ENCODE data around the gene ADAT2. TPM values are rescaled to one million over a fixed set of nuclear protein-coding genes. Genes with fewer than 3 reads are reported as not detected.

Gene ADAT2
- polyA plus RNA-seq, 1 donor, result 32.2 TPM

DNA sequence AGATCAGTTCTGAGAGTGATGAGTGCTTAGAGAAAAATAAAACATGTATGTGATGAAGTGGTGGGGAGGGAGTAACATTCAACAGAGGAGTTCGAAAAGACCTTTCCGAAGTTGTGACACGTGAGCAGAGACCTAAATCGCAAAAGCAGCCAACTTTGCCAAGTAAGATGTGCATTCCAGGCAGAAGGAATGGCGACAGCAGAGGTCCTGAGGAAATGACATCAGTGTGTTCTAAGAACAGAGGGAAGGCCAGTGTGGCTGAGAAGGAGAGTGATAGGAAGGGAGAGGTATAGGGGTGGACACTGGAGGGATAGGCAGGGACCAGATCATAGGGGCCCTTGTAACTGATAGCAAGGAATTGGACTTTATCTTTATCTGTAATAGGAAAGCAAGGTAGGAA is 51.3 kb downstream of the ADAT2 start:
- no CpG with 5 or more reads among the region's 5 CpGs for WGBS (ENCODE audit: insufficient coverage, low lambda C conversion rate)
- H3K9me3 ChIP-seq (ENCODE audit: control insufficient read depth, low read depth, low read length), result no peaks in the 10 kb centered on the region
- H3K27ac ChIP-seq (ENCODE audit: low read length), result no peak overlapping the region
- no peaks in the 10 kb centered on the region for H3K36me3 ChIP-seq (ENCODE audit: control insufficient read depth, insufficient read depth, low read length)
- no peaks in the 10 kb centered on the region for H3K27me3 ChIP-seq (ENCODE audit: control insufficient read depth, insufficient read depth, low read length)
- no peak overlapping the region for H3K4me3 ChIP-seq (ENCODE audit: low read length)
- H3K4me1 ChIP-seq (ENCODE audit: control insufficient read depth, insufficient read depth, low read length), result peaks cover 15% of the 10 kb centered on the region
- DNase-seq, result no peak

DNA sequence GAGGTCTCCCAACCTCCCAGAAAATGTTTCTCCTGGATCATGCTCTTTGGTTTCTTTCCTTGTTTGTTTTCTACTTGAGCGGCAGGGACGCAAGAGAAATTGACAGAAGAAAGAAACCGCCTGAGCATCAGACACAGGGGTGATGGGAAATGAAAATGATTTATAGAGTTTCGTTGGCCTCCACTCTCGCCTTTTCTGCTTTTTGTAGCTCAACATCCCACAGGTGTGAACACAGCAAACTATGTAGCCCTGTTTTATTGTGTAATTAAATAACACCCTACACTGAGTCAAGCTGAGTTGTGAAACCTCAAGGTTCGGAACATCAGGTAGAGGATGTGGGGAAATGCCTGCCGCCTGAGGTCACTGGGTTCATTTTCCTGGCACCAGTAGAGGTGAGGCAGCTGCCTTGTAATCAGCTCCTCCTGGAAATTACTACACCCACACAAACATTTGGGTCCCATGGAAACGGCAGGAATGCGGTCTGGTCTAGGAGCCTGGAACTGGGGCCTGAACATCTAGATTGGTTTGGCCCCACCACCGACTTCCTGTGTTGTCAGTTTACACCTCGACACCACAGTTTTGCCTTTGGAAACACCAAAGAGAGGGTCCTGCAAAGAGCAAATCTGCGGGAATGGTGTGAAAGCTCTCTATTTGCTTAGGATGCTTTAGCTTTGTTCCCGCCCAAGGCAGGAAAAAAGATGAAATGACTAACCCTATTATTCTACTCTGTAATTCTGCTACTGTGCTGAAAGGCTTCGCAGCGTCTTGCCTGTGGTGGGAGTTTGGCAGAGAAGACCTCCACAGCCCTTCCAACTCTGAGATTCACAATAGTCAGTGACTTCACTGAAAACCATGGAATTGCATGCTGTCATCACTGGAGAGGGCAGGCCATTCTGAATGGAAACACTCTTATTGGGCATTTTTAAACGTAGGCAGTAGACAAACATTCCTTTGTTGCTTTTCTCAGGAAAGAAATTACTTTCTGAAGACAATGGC is 53.0 kb downstream of the ADAT2 start:
- 41% methylated on average over 7 of the region's 16 CpGs for WGBS (ENCODE audit: insufficient coverage, low lambda C conversion rate)
- Histone ChIP-seq H3K9me3 (ENCODE audit: control insufficient read depth, low read depth, low read length) (no peaks in the 10 kb centered on the region), H3K4me1 (ENCODE audit: control insufficient read depth, insufficient read depth, low read length) (peaks cover 15% of the 10 kb centered on the region), H3K4me3 (ENCODE audit: low read length) (no peak overlapping the region), H3K27ac (ENCODE audit: low read length) (peak overlapping the region; percentile 35), H3K36me3 (ENCODE audit: control insufficient read depth, insufficient read depth, low read length) (no peaks in the 10 kb centered on the region), H3K27me3 (ENCODE audit: control insufficient read depth, insufficient read depth, low read length) (no peaks in the 10 kb centered on the region)
- peak; percentile 91 to 95 for DNase-seq

DNA sequence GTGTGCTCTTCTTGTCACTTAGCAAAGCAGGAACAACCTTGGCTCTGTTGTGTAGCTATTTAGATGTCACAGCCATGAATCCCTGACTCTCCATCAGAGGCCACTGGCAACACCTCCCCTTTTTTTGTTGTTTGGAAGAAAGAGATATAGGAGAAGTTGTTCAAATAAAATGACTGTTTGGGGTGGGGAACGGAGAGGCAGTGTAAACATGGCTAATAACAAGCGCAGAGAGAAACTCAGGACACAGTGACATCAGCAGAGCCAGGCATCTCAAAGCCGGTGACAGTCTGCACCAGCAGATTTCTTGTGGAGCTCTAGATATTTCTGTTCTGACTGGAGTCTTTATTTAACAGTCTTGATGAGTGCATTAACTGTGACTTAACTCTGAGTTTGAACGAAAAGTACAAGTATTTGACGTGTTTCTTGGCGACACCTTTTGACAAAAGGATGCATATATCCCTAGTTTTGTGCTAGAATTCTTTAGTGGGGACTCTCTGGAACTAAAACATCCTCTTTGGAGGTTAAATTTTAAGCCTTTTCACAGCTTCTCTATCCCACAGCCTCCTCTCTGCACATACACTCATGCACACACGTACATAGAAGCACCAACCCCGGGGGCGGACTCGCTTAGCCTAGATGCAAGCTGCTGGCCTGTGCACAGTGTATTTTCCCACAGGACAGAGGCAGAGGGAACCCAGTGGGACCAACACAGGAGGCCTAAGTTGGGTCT is 53.8 kb downstream of the ADAT2 start:
- no CpG with 5 or more reads among the region's 10 CpGs for WGBS (ENCODE audit: insufficient coverage, low lambda C conversion rate)
- peak overlapping the region; percentile 35 for H3K27ac ChIP-seq (ENCODE audit: low read length)
- H3K4me1 ChIP-seq (ENCODE audit: control insufficient read depth, insufficient read depth, low read length), result peaks cover 15% of the 10 kb centered on the region

DNA sequence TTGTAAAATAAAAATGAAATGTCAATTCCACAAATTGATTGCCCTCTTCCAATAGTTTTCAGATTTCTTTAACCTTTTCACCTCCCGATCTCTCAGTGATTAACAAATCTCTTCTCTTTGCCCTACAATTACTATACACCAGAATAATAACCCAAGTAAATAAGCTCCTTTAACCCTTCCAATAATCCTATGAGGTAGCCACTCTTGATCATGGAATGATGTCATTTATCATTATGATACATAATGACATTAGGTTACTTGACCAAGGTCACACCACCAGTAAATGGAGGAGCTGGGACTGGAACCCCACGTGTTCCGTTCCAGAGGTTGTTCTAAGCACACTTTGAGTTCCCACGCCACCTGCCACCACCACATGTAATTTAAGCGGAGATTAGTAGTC is 54.8 kb downstream of the ADAT2 start:
- no peaks in the 10 kb centered on the region for H3K27me3 ChIP-seq (ENCODE audit: control insufficient read depth, insufficient read depth, low read length)
- no peak for DNase-seq
- H3K4me3 ChIP-seq (ENCODE audit: low read length), result no peak overlapping the region
- no peaks in the 10 kb centered on the region for H3K9me3 ChIP-seq (ENCODE audit: control insufficient read depth, low read depth, low read length)
- no peaks in the 10 kb centered on the region for H3K36me3 ChIP-seq (ENCODE audit: control insufficient read depth, insufficient read depth, low read length)
- WGBS (ENCODE audit: insufficient coverage, low lambda C conversion rate), result 100% methylated on average over 1 of the region's 5 CpGs
- no peak overlapping the region for H3K27ac ChIP-seq (ENCODE audit: low read length)
- peaks cover 15% of the 10 kb centered on the region for H3K4me1 ChIP-seq (ENCODE audit: control insufficient read depth, insufficient read depth, low read length)

More for the DNA sequence above, 53.8 kb downstream of the ADAT2 start:
- no peaks in the 10 kb centered on the region for H3K27me3 ChIP-seq (ENCODE audit: control insufficient read depth, insufficient read depth, low read length)
- H3K4me3 ChIP-seq (ENCODE audit: low read length), result no peak overlapping the region
- H3K36me3 ChIP-seq (ENCODE audit: control insufficient read depth, insufficient read depth, low read length), result no peaks in the 10 kb centered on the region
- DNase-seq, result peak in 1 of 2 donors; percentile 9
- no peaks in the 10 kb centered on the region for H3K9me3 ChIP-seq (ENCODE audit: control insufficient read depth, low read depth, low read length)

DNA sequence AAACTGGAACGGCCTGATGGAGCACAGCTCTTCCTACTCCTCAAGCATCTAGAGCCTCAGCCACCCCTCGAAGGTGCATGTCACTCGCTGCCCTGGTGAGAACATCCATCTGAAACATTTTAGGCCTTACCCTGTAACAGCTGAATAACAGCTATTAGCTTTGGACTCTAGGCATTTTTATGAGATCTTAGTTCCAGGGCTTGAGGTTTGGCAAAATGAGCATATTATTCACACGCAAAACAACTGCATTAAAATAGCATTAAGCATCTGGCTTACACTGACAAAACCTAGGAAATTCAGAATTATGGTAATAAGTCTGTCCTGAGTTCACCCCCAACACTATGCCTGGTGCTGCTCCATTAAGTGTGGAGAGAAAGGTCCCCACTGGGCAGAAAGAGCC is 56.1 kb downstream of the ADAT2 start:
- H3K27me3 ChIP-seq (ENCODE audit: control insufficient read depth, insufficient read depth, low read length), result no peaks in the 10 kb centered on the region

DNA sequence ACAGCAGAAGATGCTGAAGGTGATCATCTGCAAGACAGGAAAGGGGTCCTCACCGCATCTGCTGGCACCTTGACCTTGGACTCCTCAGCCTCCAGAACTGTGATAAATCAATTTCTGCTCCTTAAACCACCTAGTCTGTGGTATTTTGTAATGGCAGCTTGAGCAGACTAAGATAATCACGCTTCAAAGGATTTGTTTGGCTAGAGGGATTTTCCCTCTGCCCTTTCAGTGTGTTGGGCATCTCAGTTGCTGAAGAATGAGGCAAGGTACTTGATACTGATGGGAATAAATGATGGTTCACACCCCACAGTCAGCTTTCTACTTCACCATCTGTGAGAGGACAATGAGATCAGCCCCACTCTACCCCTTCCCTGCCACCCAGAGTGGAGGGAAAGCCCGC is 60.2 kb downstream of the ADAT2 start:
- H3K36me3 ChIP-seq (ENCODE audit: control insufficient read depth, insufficient read depth, low read length), result no peaks in the 10 kb centered on the region
- H3K27me3 ChIP-seq (ENCODE audit: control insufficient read depth, insufficient read depth, low read length), result no peaks in the 10 kb centered on the region
- no peaks in the 10 kb centered on the region for H3K4me1 ChIP-seq (ENCODE audit: control insufficient read depth, insufficient read depth, low read length)
- H3K9me3 ChIP-seq (ENCODE audit: control insufficient read depth, low read depth, low read length), result no peaks in the 10 kb centered on the region
- DNase-seq, result no peak
- no CpG with 5 or more reads among the region's 3 CpGs for WGBS (ENCODE audit: insufficient coverage, low lambda C conversion rate)
- no peak overlapping the region for H3K4me3 ChIP-seq (ENCODE audit: low read length)
- H3K27ac ChIP-seq (ENCODE audit: low read length), result no peak overlapping the region

More for the DNA sequence above, 56.1 kb downstream of the ADAT2 start:
- H3K36me3 ChIP-seq (ENCODE audit: control insufficient read depth, insufficient read depth, low read length), result no peaks in the 10 kb centered on the region
- no peaks in the 10 kb centered on the region for H3K9me3 ChIP-seq (ENCODE audit: control insufficient read depth, low read depth, low read length)
- WGBS (ENCODE audit: insufficient coverage, low lambda C conversion rate), result no CpG with 5 or more reads among the region's 4 CpGs
- peaks cover 15% of the 10 kb centered on the region for H3K4me1 ChIP-seq (ENCODE audit: control insufficient read depth, insufficient read depth, low read length)
- H3K27ac ChIP-seq (ENCODE audit: low read length), result no peak overlapping the region
- H3K4me3 ChIP-seq (ENCODE audit: low read length), result no peak overlapping the region
- DNase-seq, result no peak

DNA sequence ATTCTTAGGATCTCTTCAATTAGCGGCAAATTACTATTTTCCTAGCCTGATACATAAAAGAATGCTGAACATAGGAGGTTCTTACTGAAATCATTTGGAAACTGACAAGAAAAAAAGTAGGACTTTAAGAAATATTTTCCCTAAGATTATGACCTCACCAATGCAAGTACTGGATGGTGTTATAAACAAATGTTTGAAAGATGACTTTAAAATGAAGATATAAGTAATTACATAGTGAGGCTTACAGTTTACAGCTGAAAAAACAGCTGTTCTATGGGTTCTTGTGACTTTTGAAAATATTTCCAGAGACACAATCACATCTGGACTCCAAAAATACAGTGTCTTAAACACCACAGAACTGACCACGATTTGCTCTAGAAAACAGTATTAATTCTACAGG is 64.9 kb downstream of the ADAT2 start:
- Histone ChIP-seq H3K9me3 (ENCODE audit: control insufficient read depth, low read depth, low read length) (no peaks in the 10 kb centered on the region), H3K36me3 (ENCODE audit: control insufficient read depth, insufficient read depth, low read length) (no peaks in the 10 kb centered on the region), H3K4me1 (ENCODE audit: control insufficient read depth, insufficient read depth, low read length) (no peaks in the 10 kb centered on the region), H3K4me3 (ENCODE audit: low read length) (no peak overlapping the region), H3K27me3 (ENCODE audit: control insufficient read depth, insufficient read depth, low read length) (no peaks in the 10 kb centered on the region), H3K27ac (ENCODE audit: low read length) (no peak overlapping the region)
- WGBS (ENCODE audit: insufficient coverage, low lambda C conversion rate), result 69% methylated on average over 2 of the region's 2 CpGs
- no peak for DNase-seq

DNA sequence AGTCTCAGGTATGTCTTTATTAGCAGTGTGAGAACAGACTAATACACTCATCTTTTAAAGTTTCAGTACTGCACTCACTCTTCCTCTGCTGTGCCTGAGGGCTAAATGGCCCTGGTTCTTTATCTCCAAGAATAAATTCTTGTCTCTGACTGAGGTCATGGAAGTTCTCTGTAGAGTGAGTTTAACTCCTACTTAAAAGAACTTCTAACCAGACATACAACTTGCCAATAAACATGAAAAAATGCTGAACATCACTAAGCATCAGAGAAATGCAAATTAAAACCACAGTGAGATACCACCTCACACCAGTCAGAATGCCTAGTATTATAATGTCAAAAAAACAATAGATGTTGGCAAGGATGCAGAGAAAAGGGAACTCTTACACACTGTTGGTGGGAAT is 73.6 kb downstream of the ADAT2 start:
- Histone ChIP-seq H3K4me3 (ENCODE audit: low read length) (no peak overlapping the region), H3K4me1 (ENCODE audit: control insufficient read depth, insufficient read depth, low read length) (no peaks in the 10 kb centered on the region), H3K27me3 (ENCODE audit: control insufficient read depth, insufficient read depth, low read length) (no peaks in the 10 kb centered on the region), H3K27ac (ENCODE audit: low read length) (no peak overlapping the region), H3K36me3 (ENCODE audit: control insufficient read depth, insufficient read depth, low read length) (no peaks in the 10 kb centered on the region), H3K9me3 (ENCODE audit: control insufficient read depth, low read depth, low read length) (no peaks in the 10 kb centered on the region)
- DNase-seq, result no peak

DNA sequence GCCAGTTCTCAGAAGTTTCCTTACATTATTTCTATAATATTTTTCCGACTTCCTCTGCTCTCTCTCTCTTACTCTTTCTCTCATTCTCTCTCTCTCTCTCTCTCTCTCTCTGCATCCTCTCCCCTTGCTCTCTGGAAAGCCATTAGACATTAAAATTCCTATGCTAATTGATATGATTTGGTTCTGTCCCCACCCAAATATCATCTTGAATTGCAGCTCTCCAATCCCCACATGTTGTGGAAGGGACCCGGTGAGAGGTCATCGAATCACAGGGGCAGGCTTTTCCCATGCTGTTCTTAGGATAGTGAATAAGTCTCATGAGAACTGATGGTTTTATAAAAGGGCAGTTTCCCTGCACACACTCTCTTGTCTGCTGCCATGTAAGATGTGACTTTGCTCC is 74.1 kb downstream of the ADAT2 start:
- 90% methylated on average over 1 of the region's 3 CpGs for WGBS (ENCODE audit: insufficient coverage, low lambda C conversion rate)
- Histone ChIP-seq H3K4me1 (ENCODE audit: control insufficient read depth, insufficient read depth, low read length) (no peaks in the 10 kb centered on the region), H3K36me3 (ENCODE audit: control insufficient read depth, insufficient read depth, low read length) (no peaks in the 10 kb centered on the region), H3K4me3 (ENCODE audit: low read length) (no peak overlapping the region), H3K27ac (ENCODE audit: low read length) (no peak overlapping the region), H3K27me3 (ENCODE audit: control insufficient read depth, insufficient read depth, low read length) (no peaks in the 10 kb centered on the region), H3K9me3 (ENCODE audit: control insufficient read depth, low read depth, low read length) (no peaks in the 10 kb centered on the region)
- no peak for DNase-seq

DNA sequence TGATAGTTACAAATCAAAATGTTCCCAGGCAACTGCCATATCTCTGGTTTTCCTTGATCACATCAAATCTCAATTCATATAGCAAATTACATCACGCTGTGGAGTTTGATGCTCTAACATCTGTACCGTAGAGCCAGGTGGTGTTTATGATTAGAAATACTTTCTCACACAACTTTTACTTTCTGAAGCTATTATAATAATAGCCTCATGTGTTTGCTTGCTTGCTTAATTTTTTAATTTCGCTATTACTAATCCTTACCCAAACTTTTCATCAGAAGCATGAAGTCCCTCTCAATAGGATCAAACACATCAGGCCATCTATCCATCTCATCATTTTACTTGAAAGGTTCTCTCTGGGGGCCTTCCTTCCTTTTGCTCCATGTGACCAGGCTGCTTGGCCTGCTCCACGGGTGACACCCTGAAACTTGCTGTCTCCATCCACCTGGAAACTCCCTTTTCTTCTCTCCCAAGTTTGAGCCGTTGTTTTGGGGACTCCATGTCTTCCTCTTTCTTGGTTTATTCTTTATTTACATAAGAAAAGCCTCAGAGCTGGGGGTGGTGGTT is 75.4 kb downstream of the ADAT2 start:
- Histone ChIP-seq H3K4me3 (ENCODE audit: low read length) (no peak overlapping the region), H3K9me3 (ENCODE audit: control insufficient read depth, low read depth, low read length) (no peaks in the 10 kb centered on the region), H3K4me1 (ENCODE audit: control insufficient read depth, insufficient read depth, low read length) (no peaks in the 10 kb centered on the region), H3K27me3 (ENCODE audit: control insufficient read depth, insufficient read depth, low read length) (no peaks in the 10 kb centered on the region), H3K27ac (ENCODE audit: low read length) (no peak overlapping the region), H3K36me3 (ENCODE audit: control insufficient read depth, insufficient read depth, low read length) (no peaks in the 10 kb centered on the region)
- no peak for DNase-seq
- WGBS (ENCODE audit: insufficient coverage, low lambda C conversion rate), result 90% methylated on average over 2 of the region's 5 CpGs

Data from large intestine (tissue), 3 donors.